Measurements from ENCODE around the gene SDHC.

DNA sequence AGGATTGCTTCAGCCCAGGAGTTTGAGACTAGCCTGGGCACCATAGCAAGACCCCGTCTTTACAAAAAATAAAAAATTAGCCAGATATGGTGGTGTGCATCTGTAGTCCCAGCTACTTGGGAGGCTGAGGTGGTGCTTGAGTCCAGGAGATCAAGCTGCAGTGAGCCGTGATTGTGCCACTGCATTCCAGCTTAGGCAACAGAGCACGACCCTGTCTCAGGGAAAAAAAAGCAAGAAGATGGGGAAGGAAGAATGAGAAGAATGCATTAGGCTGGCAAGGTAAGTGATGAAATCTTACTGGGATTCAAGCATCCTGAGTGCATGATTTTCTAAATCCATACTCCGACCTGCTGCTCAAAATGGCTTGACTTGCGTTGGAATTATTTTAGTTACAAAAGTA lies 48.9 kb upstream of the SDHC start:
- TF ChIP-seq EZH2 (IDR thresholded peaks at IDR 0.05; ENCODE audit: insufficient read depth, poor library complexity, severe bottlenecking) (no peak), EZH2phosphoT487 (IDR thresholded peaks at IDR 0.05; ENCODE audit: insufficient read depth, low read depth) (no peak)

Measured in GM23248 (cell line).